Transverse colon (tissue), 4 donors: ENCODE results near the gene SOD3. TPM values are rescaled to one million over a fixed set of nuclear protein-coding genes. Genes with fewer than 3 reads are reported as not detected.

Experiments
- DNase-seq: peaks from one replicate; pipeline ENCODE4 v3.0.0-alpha.2; 2019
- H3K27ac ChIP-seq, 4 donors: fragments of 200-600 bp; sonication (generic); 2 replicates each; pipeline ENCODE4 v1.5.1; 2016 to 2018; ENCODE audit warnings: inconsistent platforms in 4 of 4
- H3K27me3 ChIP-seq: fragments of 200-600 bp; sonication (generic); 2 replicates; pipeline ENCODE4 v1.5.1; 2017; ENCODE audit warnings: inconsistent platforms
- H3K36me3 ChIP-seq, 4 donors: fragments of 200-600 bp; sonication (generic); 2 replicates each; pipeline ENCODE4 v1.5.1; 2017 to 2019; ENCODE audit warnings: inconsistent platforms in 4 of 4
- H3K4me1 ChIP-seq, 4 donors: fragments of 200-600 bp; sonication (generic); 2 replicates each; pipeline ENCODE4 v1.5.1; 2017 to 2020; ENCODE audit warnings: inconsistent platforms in 4 of 4
- H3K4me3 ChIP-seq, 4 donors: fragments of 200-600 bp; sonication (generic); 1 replicate in 1 of 4; 2 replicates in 3 of 4; pipeline versions ENCODE4 v1.5.1 to v1.6.1; 2017 to 2019; ENCODE audit warnings: inconsistent platforms in 4 of 4
- H3K9me3 ChIP-seq, 2 donors: fragments of 200-600 bp; sonication (generic); 2 replicates each; pipeline ENCODE4 v1.5.1; 2017 to 2019; ENCODE audit warnings: inconsistent platforms in 2 of 2
- CTCF ChIP-seq, 5 experiments: fragments of 200-600 bp in 3 of 5; fragments of 450-650 bp in 2 of 5; sonication (generic) in 3 of 5; IDR thresholded peaks; 1 replicate in 2 of 5; 2 replicates in 3 of 5; pipeline ENCODE4 v1.5.1; 2016 to 2017; ENCODE audit warnings: antibody characterized with exemption in 5 of 5, inconsistent platforms in 3 of 5, mild to moderate bottlenecking in 2 of 5, moderate library complexity in 1 of 5
- EP300 ChIP-seq: sonication (generic); formaldehyde crosslinking; IDR thresholded peaks from one replicate; pipeline ENCODE4 v1.6.1; 2017; ENCODE audit warnings: antibody characterized with exemption, low read depth
- POLR2A ChIP-seq: fragments of 450-650 bp; IDR thresholded peaks from one replicate; pipeline ENCODE4 v1.6.1; 2016; ENCODE audit warnings: antibody characterized with exemption, mild to moderate bottlenecking, moderate library complexity
- POLR2AphosphoS5 ChIP-seq, 3 donors: sonication (generic); formaldehyde crosslinking; IDR thresholded peaks; one replicate each; pipeline ENCODE4 v1.6.1; 2016; ENCODE audit warnings: antibody characterized with exemption in 3 of 3
- WGBS, 2 donors: methylation state at CpG; one replicate each; pipeline ENCODE4 v1.1.5; 2018; ENCODE audit warnings: low coverage in 1 of 2; 5-methylcytosine and 5-hydroxymethylcytosine counted together
- in situ Hi-C, 4 donors: fragments of 200-750 bp; cut with MboI; loops; one replicate each; pipeline versions ENCODE4 v1.15.0 to v1.15.1; 2017; ENCODE audit warnings: low sequenced_read_pairs in 3 of 4, low pct_ligation_motif_present in 1 of 4, low pct_unique_long_range_greater_than_20kb in 1 of 4
- intact Hi-C: fragments of 100-400 bp; cut with DNase I; formaldehyde crosslinking; loops from one replicate; pipeline ENCODE4 v1.15.1; 2023; ENCODE audit warnings: low total_unique reads
- total RNA-seq, 4 donors: library from RNA; depleted of rRNA; stranded (reverse); fragments of >200 nt; gene quantifications; one replicate each; pipeline ENCODE4 v1.1.0, GENCODE V29; 2016

SOD3 gene
- total RNA-seq, 4 donors from 2014 or later, result 27.7 to 112 (median 71.7) TPM

- WGBS, 2 donors, result 77 to 93% methylated on average over 2 to 5 of the region's 5 CpGs
- TF ChIP-seq EP300 (no peak), POLR2AphosphoS5 (IDR thresholded peaks at IDR 0.05) (no peak), POLR2A (no peak), CTCF (IDR thresholded peaks at IDR 0.05) (no peak)
- in situ Hi-C loops, result no loop called here
- DNase-seq, result no peak
- intact Hi-C loops, result loop anchor here (10.0 kb wide), 1 partner anchor 147 kb away; no protein-coding TSS in a partner anchor
- Histone ChIP-seq H3K9me3 (no peaks in the 10 kb centered on the region), H3K36me3 (peaks cover 0 to 4% (median 0%) of the 10 kb centered on the region in 4 donors), H3K4me1 (peaks cover 0 to 14% (median 0%) of the 10 kb centered on the region in 4 donors), H3K27me3 (no peaks in the 10 kb centered on the region), H3K4me3 (no peak overlapping the region), H3K27ac (no peak overlapping the region)
Measured at GRCh38 chr4:24837781-24838180, 42.4 kb downstream of the SOD3 start.

GRCh38 chr4:24840362-24840761, 45.0 kb downstream of the SOD3 start:
- TF ChIP-seq CTCF (IDR thresholded peaks at IDR 0.05) (no peak), POLR2A (no peak), EP300 (no peak), POLR2AphosphoS5 (IDR thresholded peaks at IDR 0.05) (no peak)
- Histone ChIP-seq H3K27me3 (no peaks in the 10 kb centered on the region), H3K36me3 (no peaks in the 10 kb centered on the region), H3K27ac (no peak overlapping the region), H3K9me3 (no peaks in the 10 kb centered on the region), H3K4me1 (peaks cover 0 to 18% (median 0%) of the 10 kb centered on the region in 4 donors), H3K4me3 (no peak overlapping the region)
- intact Hi-C loops, result no loop called here
- WGBS, 2 donors, result 93 to 100% methylated on average over 1 to 5 of the region's 5 CpGs
- in situ Hi-C loops, result no loop called here
- DNase-seq, result no peak

- in situ Hi-C loops, result no loop called here
Measured at GRCh38 chr4:24840826-24841543, 45.6 kb downstream of the SOD3 start.

GRCh38 chr4:24842356-24842755, 47.0 kb downstream of the SOD3 start:
- WGBS, 2 donors, result 50 to 60% methylated on average over 2 to 9 of the region's 9 CpGs
- intact Hi-C loops (no loop called here), in situ Hi-C loops (no loop called here)
- no peaks in the 10 kb centered on the region for H3K27me3 ChIP-seq
- DNase-seq, result peak; percentile 38
- H3K36me3 ChIP-seq, result no peaks in the 10 kb centered on the region
- peak overlapping the region in 1 of 4 donors; percentile 14 for H3K27ac ChIP-seq
- TF ChIP-seq POLR2A (no peak), POLR2AphosphoS5 (IDR thresholded peaks at IDR 0.05) (no peak), CTCF (IDR thresholded peaks at IDR 0.05) (no peak), EP300 (no peak)
- no peak overlapping the region for H3K4me3 ChIP-seq
- no peaks in the 10 kb centered on the region for H3K9me3 ChIP-seq
- peaks cover 0 to 18% (median 0%) of the 10 kb centered on the region in 4 donors for H3K4me1 ChIP-seq

More at GRCh38 chr4:24840826-24841543, 45.6 kb downstream of the SOD3 start:
- no peak overlapping the region for H3K4me3 ChIP-seq
- H3K36me3 ChIP-seq, result no peaks in the 10 kb centered on the region
- no peak for TF ChIP-seq EP300
- no peaks in the 10 kb centered on the region for H3K9me3 ChIP-seq
- DNase-seq, result no peak
- intact Hi-C loops, result no loop called here
- 62 to 73% methylated on average over 3 of the region's 3 CpGs for WGBS, 2 donors
- no peak overlapping the region for H3K27ac ChIP-seq
- H3K4me1 ChIP-seq, result peaks cover 0 to 18% (median 0%) of the 10 kb centered on the region in 4 donors
- no peaks in the 10 kb centered on the region for H3K27me3 ChIP-seq

- in situ Hi-C loops (no loop called here), intact Hi-C loops (no loop called here)
- no peak for DNase-seq
- H3K27me3 ChIP-seq, result no peaks in the 10 kb centered on the region
- H3K27ac ChIP-seq, result no peak overlapping the region
- H3K9me3 ChIP-seq, result no peaks in the 10 kb centered on the region
- no peak overlapping the region for H3K4me3 ChIP-seq
- 56 to 64% methylated on average over 2 to 3 of the region's 3 CpGs for WGBS, 2 donors
- H3K36me3 ChIP-seq, result no peaks in the 10 kb centered on the region
- TF ChIP-seq CTCF (IDR thresholded peaks at IDR 0.05), result no peak
- no peak for TF ChIP-seq POLR2AphosphoS5 (IDR thresholded peaks at IDR 0.05)
- TF ChIP-seq EP300, result no peak
- TF ChIP-seq POLR2A, result no peak
- peaks cover 0 to 18% (median 0%) of the 10 kb centered on the region in 4 donors for H3K4me1 ChIP-seq
Measured at GRCh38 chr4:24843096-24843495, 47.7 kb downstream of the SOD3 start.
